Measurements from ENCODE around the gene PAIP2B. TPM values are rescaled to one million over a fixed set of nuclear protein-coding genes. Genes with fewer than 3 reads are reported as not detected.
"Not testable (repeated sequence)": the region's sequence is repeated elsewhere in the genome, so short reads cannot be mapped to it uniquely, and the experiment has no call there.

Gene PAIP2B
- total and polyA plus RNA-seq, 4 donors: 14.0 to 42.3 (median 19.5) TPM

- Histone ChIP-seq H3K27me3 (ENCODE audit: control insufficient read depth, insufficient read depth, low read length) (no peaks in the 10 kb centered on the region), H3K9me3 (ENCODE audit: control insufficient read depth, insufficient read depth, low read length) (no peaks in the 10 kb centered on the region), H3K36me3 (ENCODE audit: control insufficient read depth, insufficient read depth, low read length) (peaks cover under 1% of the 10 kb centered on the region), H3K4me1 (ENCODE audit: control insufficient read depth, insufficient read depth, low read length) (no peaks in the 10 kb centered on the region), H3K4me3 (ENCODE audit: low read depth, low read length) (no peak overlapping the region), H3K27ac (ENCODE audit: low read depth, low read length) (no peak overlapping the region)
- DNase-seq (ENCODE audit: low read depth in 4 of 6, low spot score in 6 of 6): no peak
Observed at GRCh38 chr2:71206271-71206670, 20.6 kb downstream of the PAIP2B start.

GRCh38 chr2:71191570-71191943 lies 35.3 kb downstream of the PAIP2B start:
- WGBS (ENCODE audit: insufficient coverage): 63% methylated on average over 3 of the region's 3 CpGs
- no peak overlapping the region for H3K27ac ChIP-seq (ENCODE audit: low read depth, low read length)
- no peak overlapping the region for H3K4me3 ChIP-seq (ENCODE audit: low read depth, low read length)
- H3K27me3 ChIP-seq (ENCODE audit: control insufficient read depth, insufficient read depth, low read length): no peaks in the 10 kb centered on the region
- no peak for DNase-seq (ENCODE audit: low read depth in 4 of 6, low spot score in 6 of 6)
- H3K36me3 ChIP-seq (ENCODE audit: control insufficient read depth, insufficient read depth, low read length): no peaks in the 10 kb centered on the region
- H3K4me1 ChIP-seq (ENCODE audit: control insufficient read depth, insufficient read depth, low read length): no peaks in the 10 kb centered on the region
- H3K9me3 ChIP-seq (ENCODE audit: control insufficient read depth, insufficient read depth, low read length): peaks cover 2% of the 10 kb centered on the region

GRCh38 chr2:71190656-71191569 lies 36.0 kb downstream of the PAIP2B start:
- Histone ChIP-seq H3K27me3 (ENCODE audit: control insufficient read depth, insufficient read depth, low read length) (no peaks in the 10 kb centered on the region), H3K9me3 (ENCODE audit: control insufficient read depth, insufficient read depth, low read length) (no peaks in the 10 kb centered on the region), H3K36me3 (ENCODE audit: control insufficient read depth, insufficient read depth, low read length) (no peaks in the 10 kb centered on the region), H3K4me3 (ENCODE audit: low read depth, low read length) (no peak overlapping the region), H3K4me1 (ENCODE audit: control insufficient read depth, insufficient read depth, low read length) (no peaks in the 10 kb centered on the region), H3K27ac (ENCODE audit: low read depth, low read length) (no peak overlapping the region)
- WGBS (ENCODE audit: insufficient coverage): 65% methylated on average over 2 of the region's 3 CpGs
- DNase-seq (ENCODE audit: low read depth in 4 of 6, low spot score in 6 of 6): peak in 3 of 6 donors; percentile 7 to 60 (median 39)

- H3K27me3 ChIP-seq (ENCODE audit: control insufficient read depth, insufficient read depth, low read length): no peaks in the 10 kb centered on the region
- H3K36me3 ChIP-seq (ENCODE audit: control insufficient read depth, insufficient read depth, low read length): no peaks in the 10 kb centered on the region
- H3K4me1 ChIP-seq (ENCODE audit: control insufficient read depth, insufficient read depth, low read length): no peaks in the 10 kb centered on the region
- H3K27ac ChIP-seq (ENCODE audit: low read depth, low read length): no peak overlapping the region
- H3K9me3 ChIP-seq (ENCODE audit: control insufficient read depth, insufficient read depth, low read length): no peaks in the 10 kb centered on the region
- no peak overlapping the region for H3K4me3 ChIP-seq (ENCODE audit: low read depth, low read length)
- DNase-seq (ENCODE audit: low read depth in 4 of 6, low spot score in 6 of 6): no peak
- WGBS (ENCODE audit: insufficient coverage): no CpG with 5 or more reads among the region's 2 CpGs
Observed at GRCh38 chr2:71187589-71187988, 39.3 kb downstream of the PAIP2B start.

- H3K4me3 ChIP-seq (ENCODE audit: low read depth, low read length): no peak overlapping the region
- no CpG with 5 or more reads among the region's 1 CpG for WGBS (ENCODE audit: insufficient coverage)
- H3K4me1 ChIP-seq (ENCODE audit: control insufficient read depth, insufficient read depth, low read length): no peaks in the 10 kb centered on the region
- no peaks in the 10 kb centered on the region for H3K9me3 ChIP-seq (ENCODE audit: control insufficient read depth, insufficient read depth, low read length)
- no peak for DNase-seq (ENCODE audit: low read depth in 4 of 6, low spot score in 6 of 6)
- no peaks in the 10 kb centered on the region for H3K27me3 ChIP-seq (ENCODE audit: control insufficient read depth, insufficient read depth, low read length)
- no peaks in the 10 kb centered on the region for H3K36me3 ChIP-seq (ENCODE audit: control insufficient read depth, insufficient read depth, low read length)
- H3K27ac ChIP-seq (ENCODE audit: low read depth, low read length): peak overlapping the region; percentile 40
Observed at GRCh38 chr2:71186973-71187372, 39.9 kb downstream of the PAIP2B start.

- DNase-seq (ENCODE audit: low read depth in 4 of 6, low spot score in 6 of 6): peak in 1 of 6 donors; percentile 4
- not testable (repeated sequence) for H3K9me3 ChIP-seq (ENCODE audit: control insufficient read depth, insufficient read depth, low read length); H3K27me3 ChIP-seq (ENCODE audit: control insufficient read depth, insufficient read depth, low read length); H3K27ac ChIP-seq (ENCODE audit: low read depth, low read length); H3K36me3 ChIP-seq (ENCODE audit: control insufficient read depth, insufficient read depth, low read length); H3K4me1 ChIP-seq (ENCODE audit: control insufficient read depth, insufficient read depth, low read length); H3K4me3 ChIP-seq (ENCODE audit: low read depth, low read length)
- WGBS (ENCODE audit: insufficient coverage): 100% methylated on average over 1 of the region's 5 CpGs
Observed at GRCh38 chr2:71183306-71184115, 43.4 kb downstream of the PAIP2B start.

- no peak overlapping the region for H3K27ac ChIP-seq (ENCODE audit: low read depth, low read length)
- DNase-seq (ENCODE audit: low read depth in 4 of 6, low spot score in 6 of 6): no peak
- no peaks in the 10 kb centered on the region for H3K27me3 ChIP-seq (ENCODE audit: control insufficient read depth, insufficient read depth, low read length)
- H3K36me3 ChIP-seq (ENCODE audit: control insufficient read depth, insufficient read depth, low read length): no peaks in the 10 kb centered on the region
- H3K9me3 ChIP-seq (ENCODE audit: control insufficient read depth, insufficient read depth, low read length): no peaks in the 10 kb centered on the region
- no peak overlapping the region for H3K4me3 ChIP-seq (ENCODE audit: low read depth, low read length)
- no CpG with 5 or more reads among the region's 2 CpGs for WGBS (ENCODE audit: insufficient coverage)
- H3K4me1 ChIP-seq (ENCODE audit: control insufficient read depth, insufficient read depth, low read length): no peaks in the 10 kb centered on the region
Observed at GRCh38 chr2:71181316-71181715, 45.6 kb downstream of the PAIP2B start.

- WGBS (ENCODE audit: insufficient coverage): 83% methylated on average over 8 of the region's 8 CpGs
- DNase-seq (ENCODE audit: low read depth in 4 of 6, low spot score in 6 of 6); H3K27me3 ChIP-seq (ENCODE audit: control insufficient read depth, insufficient read depth, low read length); H3K9me3 ChIP-seq (ENCODE audit: control insufficient read depth, insufficient read depth, low read length); H3K36me3 ChIP-seq (ENCODE audit: control insufficient read depth, insufficient read depth, low read length); H3K4me1 ChIP-seq (ENCODE audit: control insufficient read depth, insufficient read depth, low read length); H3K4me3 ChIP-seq (ENCODE audit: low read depth, low read length); H3K27ac ChIP-seq (ENCODE audit: low read depth, low read length): not testable (repeated sequence)
Observed at GRCh38 chr2:71178836-71179235, 48.1 kb downstream of the PAIP2B start.

- Histone ChIP-seq H3K4me3 (ENCODE audit: low read depth, low read length) (no peak overlapping the region), H3K27ac (ENCODE audit: low read depth, low read length) (no peak overlapping the region), H3K27me3 (ENCODE audit: control insufficient read depth, insufficient read depth, low read length) (no peaks in the 10 kb centered on the region), H3K4me1 (ENCODE audit: control insufficient read depth, insufficient read depth, low read length) (no peaks in the 10 kb centered on the region), H3K36me3 (ENCODE audit: control insufficient read depth, insufficient read depth, low read length) (no peaks in the 10 kb centered on the region), H3K9me3 (ENCODE audit: control insufficient read depth, insufficient read depth, low read length) (no peaks in the 10 kb centered on the region)
- DNase-seq (ENCODE audit: low read depth in 4 of 6, low spot score in 6 of 6): no peak
- WGBS (ENCODE audit: insufficient coverage): 83% methylated on average over 1 of the region's 3 CpGs
Observed at GRCh38 chr2:71174207-71174606, 52.7 kb downstream of the PAIP2B start.

All from spinal cord (tissue), 10 donors.